ENCODE results near the gene C2CD5.

DNA sequence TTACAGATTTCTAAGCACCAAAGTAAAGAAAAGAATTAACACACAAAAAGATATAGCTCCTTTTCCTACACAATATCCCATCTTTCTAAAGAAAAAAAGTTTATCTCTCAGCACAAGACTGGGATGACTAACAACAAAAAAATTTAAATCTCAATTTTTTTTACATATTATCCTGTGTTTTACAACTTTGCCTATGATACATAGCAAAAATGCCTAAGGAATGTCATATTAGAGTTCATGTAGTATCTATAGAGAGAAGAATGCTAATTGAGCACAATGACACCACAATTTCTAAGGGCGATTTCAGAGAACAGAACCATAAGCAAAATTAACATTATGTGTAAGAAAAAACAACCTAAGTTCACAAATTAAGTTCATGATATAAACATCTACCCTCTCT, 16.3 kb downstream of the C2CD5 start:
- TF ChIP-seq, protein P1, sequence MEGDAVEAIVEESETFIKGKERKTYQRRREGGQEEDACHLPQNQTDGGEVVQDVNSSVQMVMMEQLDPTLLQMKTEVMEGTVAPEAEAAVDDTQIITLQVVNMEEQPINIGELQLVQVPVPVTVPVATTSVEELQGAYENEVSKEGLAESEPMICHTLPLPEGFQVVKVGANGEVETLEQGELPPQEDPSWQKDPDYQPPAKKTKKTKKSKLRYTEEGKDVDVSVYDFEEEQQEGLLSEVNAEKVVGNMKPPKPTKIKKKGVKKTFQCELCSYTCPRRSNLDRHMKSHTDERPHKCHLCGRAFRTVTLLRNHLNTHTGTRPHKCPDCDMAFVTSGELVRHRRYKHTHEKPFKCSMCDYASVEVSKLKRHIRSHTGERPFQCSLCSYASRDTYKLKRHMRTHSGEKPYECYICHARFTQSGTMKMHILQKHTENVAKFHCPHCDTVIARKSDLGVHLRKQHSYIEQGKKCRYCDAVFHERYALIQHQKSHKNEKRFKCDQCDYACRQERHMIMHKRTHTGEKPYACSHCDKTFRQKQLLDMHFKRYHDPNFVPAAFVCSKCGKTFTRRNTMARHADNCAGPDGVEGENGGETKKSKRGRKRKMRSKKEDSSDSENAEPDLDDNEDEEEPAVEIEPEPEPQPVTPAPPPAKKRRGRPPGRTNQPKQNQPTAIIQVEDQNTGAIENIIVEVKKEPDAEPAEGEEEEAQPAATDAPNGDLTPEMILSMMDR (IDR thresholded peaks at IDR 0.05) = no peak
- TF ChIP-seq ZFX (IDR thresholded peaks at IDR 0.05; ENCODE audit: borderline replicate concordance) = no peak
